Measurements from ENCODE around the gene ARID3A. TPM values are rescaled to one million over a fixed set of nuclear protein-coding genes. Genes with fewer than 3 reads are reported as not detected.

Gene ARID3A
- total and polyA plus RNA-seq, 2 donors (not counting 3 experiments of a cell fraction or from before 2014, with no cell fraction given): 5.4 to 13.2 TPM

DNA sequence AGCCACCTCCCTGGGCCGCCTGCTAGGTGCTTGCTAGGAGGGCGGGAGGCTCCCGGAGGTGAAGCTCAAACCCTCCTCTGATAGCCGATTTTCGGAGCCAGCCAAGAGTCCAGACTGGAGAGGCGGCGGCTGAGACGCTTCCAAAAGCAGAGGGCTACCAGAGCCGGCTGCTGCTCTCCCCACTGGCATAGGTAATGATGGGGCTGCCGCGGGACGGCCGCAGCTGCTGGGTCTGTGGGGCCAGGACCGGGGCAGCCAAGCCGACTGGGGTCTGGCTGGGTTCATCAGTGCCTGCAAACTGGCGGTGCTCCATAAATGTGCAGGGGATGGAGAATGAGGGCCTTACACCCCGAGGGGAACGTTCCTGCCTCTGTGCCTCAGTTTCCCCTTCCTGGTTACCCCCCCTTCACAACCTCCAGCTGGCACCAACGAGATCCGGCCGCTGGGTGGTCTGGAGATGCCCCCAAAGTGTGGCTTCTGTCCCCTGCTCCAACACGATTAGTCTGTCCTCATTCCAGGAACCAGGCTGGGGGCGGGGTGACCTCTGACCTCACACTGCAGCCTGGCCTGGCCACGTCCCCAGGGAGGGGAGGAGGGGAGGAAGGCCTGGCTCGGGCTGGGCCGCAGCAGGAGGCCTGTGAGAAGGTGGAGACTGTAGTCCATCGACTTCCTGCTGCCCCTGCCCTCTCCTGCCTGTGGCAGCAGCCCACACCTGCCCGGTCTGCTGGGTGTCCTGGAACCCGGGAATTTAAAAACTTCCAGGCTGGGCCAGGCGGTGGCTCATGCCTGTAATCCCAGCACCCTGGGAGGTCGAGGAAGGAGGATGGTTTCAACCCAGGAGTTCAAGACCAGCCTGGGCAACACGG, 54.5 kb downstream of the ARID3A start:
- H3K27ac ChIP-seq (ENCODE audit: insufficient read depth, low read depth, low read length): no peak overlapping the region
- FAIRE-seq (no peak), DNase-seq (ENCODE audit: low read depth, low spot score) (no peak)
- intact Hi-C loops (cut with micrococcal nuclease): no loop called here
- CTCF ChIA-PET: interaction anchor here (0.6 to 2.1 kb wide), 2 partner anchors 57 to 58 kb away, joined by 3 to 29 read pairs; no protein-coding TSS in a partner anchor
- H3K9me3 ChIP-seq (replicated peaks; ENCODE audit: control insufficient read depth, insufficient read depth, low read length): no peaks in the 10 kb centered on the region
- dilution Hi-C loops (cut with MboI; ENCODE audit: extremely low pct_ligation_motif_present, low sequenced_read_pairs): no loop called here
- H3K9ac ChIP-seq (replicated peaks; ENCODE audit: extremely low read depth, insufficient read depth, low read length): no peak overlapping the region
- no peaks in the 10 kb centered on the region for H4K20me1 ChIP-seq (replicated peaks; ENCODE audit: control insufficient read depth, extremely low read depth, insufficient read depth, low read length)
- H3K4me3 ChIP-seq (replicated peaks in 1 of 3; ENCODE audit: insufficient read depth in 1 of 3, low read depth in 1 of 3, low read length in 3 of 3): no peak overlapping the region
- H2AFZ ChIP-seq (ENCODE audit: low read depth, low read length): no peak overlapping the region
- H3K36me3 ChIP-seq (ENCODE audit: control insufficient read depth in 2 of 2, extremely low read depth in 1 of 2, insufficient read depth in 2 of 2, low read length in 2 of 2): no peaks in the 10 kb centered on the region
- BruUV-seq (replicated peaks): no TSS peak
- H3K4me2 ChIP-seq (ENCODE audit: insufficient read depth, low read length): no peak overlapping the region
- peaks cover 7% of the 10 kb centered on the region for H3K79me2 ChIP-seq (ENCODE audit: control insufficient read depth, insufficient read depth, low read length)
- H3K4me1 ChIP-seq (ENCODE audit: control insufficient read depth, extremely low read depth, insufficient read depth, low read length): peaks cover 11% of the 10 kb centered on the region
- POLR2A ChIA-PET: no interaction called here
- H3K27me3 ChIP-seq (ENCODE audit: control insufficient read depth in 2 of 2, insufficient read depth in 2 of 2, low read length in 2 of 2): no peaks in the 10 kb centered on the region
- TF ChIP-seq GATA2 (IDR thresholded peaks at IDR 0.05; ENCODE audit: insufficient read depth, insufficient read length, low read depth, low read length): no peak
- TF ChIP-seq, protein P1, sequence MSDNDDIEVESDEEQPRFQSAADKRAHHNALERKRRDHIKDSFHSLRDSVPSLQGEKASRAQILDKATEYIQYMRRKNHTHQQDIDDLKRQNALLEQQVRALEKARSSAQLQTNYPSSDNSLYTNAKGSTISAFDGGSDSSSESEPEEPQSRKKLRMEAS (IDR thresholded peaks at IDR 0.05; ENCODE audit: insufficient read depth, insufficient read length): no peak
- no peaks in the 10 kb centered on the region for H3K9me1 ChIP-seq (replicated peaks; ENCODE audit: control insufficient read depth, extremely low read depth, insufficient read depth, low read length)

DNA sequence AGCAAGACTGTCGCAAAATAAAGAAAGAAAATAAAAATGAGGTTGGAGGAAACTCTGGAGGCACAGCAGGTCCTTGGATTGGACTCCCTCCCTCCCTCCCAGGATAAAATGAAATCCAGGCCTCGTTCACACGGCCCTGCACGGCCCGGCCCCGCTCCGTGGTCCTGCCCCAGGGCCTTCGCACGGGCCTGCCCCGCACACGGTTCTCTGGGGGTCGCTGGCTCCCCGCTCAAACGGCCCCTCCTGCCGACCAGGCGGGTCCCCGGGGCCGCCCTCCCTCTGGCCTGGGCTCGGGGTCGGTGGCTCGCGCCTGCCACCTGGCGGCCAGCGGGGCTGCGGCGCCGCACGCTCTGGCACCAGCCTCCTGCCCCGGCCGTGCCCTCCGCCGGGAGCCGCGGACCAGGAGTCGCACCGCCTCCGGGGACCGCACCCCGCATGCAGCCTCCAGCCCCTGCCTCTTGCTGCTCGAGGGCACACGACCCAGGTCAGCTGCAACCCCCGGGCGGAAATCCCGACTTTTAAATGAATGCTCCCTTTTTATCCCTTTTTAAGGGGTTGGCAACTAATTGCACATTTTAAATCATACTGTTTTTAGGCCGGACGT, 56.8 kb downstream of the ARID3A start:
- CTCF ChIA-PET: interaction anchor here (0.8 to 2.1 kb wide), 5 partner anchors 42 to 213 kb away, joined by 3 to 29 read pairs (median 5); no protein-coding TSS in a partner anchor
- peak; percentile 73 for FAIRE-seq

More for the DNA sequence above, 56.8 kb downstream of the ARID3A start:
- Histone ChIP-seq H3K79me2 (ENCODE audit: control insufficient read depth, insufficient read depth, low read length) (peaks cover 9% of the 10 kb centered on the region), H3K36me3 (ENCODE audit: control insufficient read depth in 2 of 2, extremely low read depth in 1 of 2, insufficient read depth in 2 of 2, low read length in 2 of 2) (peaks cover 0 to 6% of the 10 kb centered on the region in 2 experiments), H3K9ac (replicated peaks; ENCODE audit: extremely low read depth, insufficient read depth, low read length) (no peak overlapping the region), H3K9me3 (replicated peaks; ENCODE audit: control insufficient read depth, insufficient read depth, low read length) (no peaks in the 10 kb centered on the region), H3K4me1 (ENCODE audit: control insufficient read depth, extremely low read depth, insufficient read depth, low read length) (peaks cover 11% of the 10 kb centered on the region), H3K27me3 (ENCODE audit: control insufficient read depth in 2 of 2, insufficient read depth in 2 of 2, low read length in 2 of 2) (no peaks in the 10 kb centered on the region), H3K9me1 (replicated peaks; ENCODE audit: control insufficient read depth, extremely low read depth, insufficient read depth, low read length) (no peaks in the 10 kb centered on the region), H3K27ac (ENCODE audit: insufficient read depth, low read depth, low read length) (no peak overlapping the region), H2AFZ (ENCODE audit: low read depth, low read length) (peak overlapping the region; percentile 88), H3K4me2 (ENCODE audit: insufficient read depth, low read length) (peak overlapping the region; percentile 44), H3K4me3 (replicated peaks in 1 of 3; ENCODE audit: insufficient read depth in 1 of 3, low read depth in 1 of 3, low read length in 3 of 3) (peak overlapping the region in 1 of 3 experiments; percentile 20), H4K20me1 (replicated peaks; ENCODE audit: control insufficient read depth, extremely low read depth, insufficient read depth, low read length) (no peaks in the 10 kb centered on the region)
- POLR2A ChIA-PET: no interaction called here
- no TSS peak for BruUV-seq (replicated peaks)
- DNase-seq (ENCODE audit: low read depth, low spot score): peak; percentile 53
- no peak for TF ChIP-seq FOS (IDR thresholded peaks at IDR 0.05; ENCODE audit: borderline replicate concordance, insufficient read depth, low read length)
- TF ChIP-seq MYC (IDR thresholded peaks at IDR 0.05; ENCODE audit: low read depth, low read length): no peak
- TF ChIP-seq, protein P2, sequence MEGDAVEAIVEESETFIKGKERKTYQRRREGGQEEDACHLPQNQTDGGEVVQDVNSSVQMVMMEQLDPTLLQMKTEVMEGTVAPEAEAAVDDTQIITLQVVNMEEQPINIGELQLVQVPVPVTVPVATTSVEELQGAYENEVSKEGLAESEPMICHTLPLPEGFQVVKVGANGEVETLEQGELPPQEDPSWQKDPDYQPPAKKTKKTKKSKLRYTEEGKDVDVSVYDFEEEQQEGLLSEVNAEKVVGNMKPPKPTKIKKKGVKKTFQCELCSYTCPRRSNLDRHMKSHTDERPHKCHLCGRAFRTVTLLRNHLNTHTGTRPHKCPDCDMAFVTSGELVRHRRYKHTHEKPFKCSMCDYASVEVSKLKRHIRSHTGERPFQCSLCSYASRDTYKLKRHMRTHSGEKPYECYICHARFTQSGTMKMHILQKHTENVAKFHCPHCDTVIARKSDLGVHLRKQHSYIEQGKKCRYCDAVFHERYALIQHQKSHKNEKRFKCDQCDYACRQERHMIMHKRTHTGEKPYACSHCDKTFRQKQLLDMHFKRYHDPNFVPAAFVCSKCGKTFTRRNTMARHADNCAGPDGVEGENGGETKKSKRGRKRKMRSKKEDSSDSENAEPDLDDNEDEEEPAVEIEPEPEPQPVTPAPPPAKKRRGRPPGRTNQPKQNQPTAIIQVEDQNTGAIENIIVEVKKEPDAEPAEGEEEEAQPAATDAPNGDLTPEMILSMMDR (IDR thresholded peaks at IDR 0.05; ENCODE audit: extremely low read depth in 1 of 2, insufficient read depth in 1 of 2, low read depth in 1 of 2, low read length in 2 of 2): peak; percentile 71 to 98
- TF ChIP-seq EZH2 (IDR thresholded peaks at IDR 0.05; ENCODE audit: borderline replicate concordance, low read depth, low read length, severe bottlenecking): no peak
- intact Hi-C loops (cut with micrococcal nuclease) (loop anchor here (1.0 to 2.0 kb wide), 4 partner anchors 57 to 212 kb away; no protein-coding TSS in a partner anchor), dilution Hi-C loops (cut with MboI; ENCODE audit: extremely low pct_ligation_motif_present, low sequenced_read_pairs) (no loop called here)
